BLaER1 treated with 17β-estradiol and CSF1 and Interleukin-3, amounts not matched to agents 10 nM and 100 nM (cell line): ENCODE data around the gene IFI27L1.

Experiments used
- H3K27ac ChIP-seq, 11 experiments: shearing (Covaris generic); formaldehyde crosslinking; 2 replicates each; pipeline ENCODE4 v1.8.1; 2022
- H3K27me3 ChIP-seq, 11 experiments: shearing (Covaris generic); formaldehyde crosslinking; 2 replicates each; pipeline ENCODE4 v1.8.1; 2022
- H3K36me3 ChIP-seq, 11 experiments: shearing (Covaris generic); formaldehyde crosslinking; 2 replicates each; pipeline ENCODE4 v1.8.1; 2022
- H3K4me1 ChIP-seq, 10 experiments: shearing (Covaris generic); formaldehyde crosslinking; 2 replicates each; pipeline ENCODE4 v1.8.1; 2022
- H3K4me2 ChIP-seq, 11 experiments: shearing (Covaris generic); formaldehyde crosslinking; 2 replicates each; pipeline ENCODE4 v1.8.1; 2022
- H3K4me3 ChIP-seq, 10 experiments: shearing (Covaris generic); formaldehyde crosslinking; 2 replicates each; pipeline ENCODE4 v1.8.1; 2022
- H3K9ac ChIP-seq, 11 experiments: shearing (Covaris generic); formaldehyde crosslinking; 2 replicates each; pipeline ENCODE4 v1.8.1; 2022
- H3K9me3 ChIP-seq, 11 experiments: shearing (Covaris generic); formaldehyde crosslinking; replicated peaks in 1 of 11; 2 replicates each; pipeline ENCODE4 v1.8.1; 2022
- H4K20me1 ChIP-seq, 11 experiments: shearing (Covaris generic); formaldehyde crosslinking; 2 replicates each; pipeline ENCODE4 v1.8.1; 2022
- Cebpa-rat ChIP-seq, 11 experiments: shearing (Covaris generic); IDR thresholded peaks; 2 replicates each; pipeline ENCODE4 v1.8.1; 2022

IFI27L1 gene

DNA sequence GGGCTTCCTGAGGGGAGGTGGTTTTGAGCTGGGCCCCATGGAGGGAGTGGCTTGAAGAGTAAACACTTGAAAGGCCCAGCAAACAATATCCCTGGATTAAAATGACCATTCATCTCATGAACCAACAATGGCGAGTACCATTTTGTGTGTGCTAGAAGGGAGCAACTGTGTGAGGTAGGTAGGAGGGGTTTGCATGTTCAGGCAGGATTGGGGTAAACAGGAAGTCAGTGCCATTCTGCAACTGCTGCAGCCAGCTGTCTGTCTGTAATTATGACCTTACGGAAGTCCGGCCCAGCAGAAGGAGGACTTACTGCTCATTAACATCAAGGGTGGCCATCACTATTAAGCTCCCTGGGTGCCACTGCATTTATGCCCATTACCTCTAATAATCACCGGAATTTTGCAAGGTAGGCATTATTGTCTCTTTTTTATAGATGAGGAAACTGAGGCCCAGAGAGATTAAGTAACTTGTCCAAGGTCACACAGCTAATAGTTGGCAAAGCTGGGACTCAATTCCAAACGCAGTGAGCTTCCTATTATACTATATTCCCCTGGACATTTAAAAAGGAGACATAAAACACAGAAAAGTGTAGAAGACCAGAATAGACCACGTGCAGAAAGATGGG lies 64.9 kb downstream of the IFI27L1 start:
- Histone ChIP-seq H3K36me3 (no peaks in the 10 kb centered on the region), H3K4me2 (peak overlapping the region in 2 of 11 experiments; percentile 3 to 23; a peak in 2 of 22 replicates), H3K27ac (no peak overlapping the region), H4K20me1 (no peaks in the 10 kb centered on the region), H3K27me3 (no peaks in the 10 kb centered on the region), H3K4me1 (peaks cover 0 to 14% (median 5%) of the 10 kb centered on the region in 10 experiments; a peak in 12 of 20 replicates), H3K9ac (no peak overlapping the region), H3K4me3 (no peak overlapping the region), H3K9me3 (no peaks in the 10 kb centered on the region)
- TF ChIP-seq Cebpa-rat (IDR thresholded peaks at IDR 0.05): no peak
